GM12875 (cell line): ENCODE data around the gene PIGT.
A peak's percentile ranks its signal among the peaks of the same experiment; 100 is the strongest.

Experiments used
- H3K4me3 ChIP-seq: one replicate; pipeline ENCODE4 v1.5.1; 2011; ENCODE audit warnings: low read depth, low read length, control low read depth
- TF ChIP-seq, protein P1 (sequence below): IDR thresholded peaks from 2 replicates; pipeline ENCODE4 v1.5.1; 2011; ENCODE audit warnings: low read depth, mild to moderate bottlenecking, control low read depth, inconsistent platforms, low read length, moderate library complexity, borderline replicate concordance; ENCODE audit not compliant: insufficient read depth

The PIGT gene

DNA sequence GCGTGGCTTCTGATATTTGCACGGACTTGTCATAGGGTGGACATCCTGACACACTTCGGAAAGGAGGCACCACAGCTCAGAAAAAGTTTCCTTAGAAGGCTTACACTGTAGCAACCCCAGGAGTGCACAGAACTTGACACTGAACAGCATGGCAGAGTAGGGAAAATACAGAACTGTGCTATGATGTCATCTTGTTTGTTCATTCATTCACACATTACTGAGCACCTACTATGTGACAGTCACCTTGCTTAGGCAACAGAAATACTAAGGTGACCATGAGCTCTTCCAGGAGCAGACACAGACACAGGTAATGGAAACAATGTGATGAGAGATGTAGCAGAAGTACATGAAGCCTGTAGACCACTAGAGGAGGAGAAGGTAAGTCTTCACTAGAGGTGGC lies 2.5 kb upstream of the PIGT start:
- no peak overlapping the region for H3K4me3 ChIP-seq
- TF ChIP-seq, protein P1, sequence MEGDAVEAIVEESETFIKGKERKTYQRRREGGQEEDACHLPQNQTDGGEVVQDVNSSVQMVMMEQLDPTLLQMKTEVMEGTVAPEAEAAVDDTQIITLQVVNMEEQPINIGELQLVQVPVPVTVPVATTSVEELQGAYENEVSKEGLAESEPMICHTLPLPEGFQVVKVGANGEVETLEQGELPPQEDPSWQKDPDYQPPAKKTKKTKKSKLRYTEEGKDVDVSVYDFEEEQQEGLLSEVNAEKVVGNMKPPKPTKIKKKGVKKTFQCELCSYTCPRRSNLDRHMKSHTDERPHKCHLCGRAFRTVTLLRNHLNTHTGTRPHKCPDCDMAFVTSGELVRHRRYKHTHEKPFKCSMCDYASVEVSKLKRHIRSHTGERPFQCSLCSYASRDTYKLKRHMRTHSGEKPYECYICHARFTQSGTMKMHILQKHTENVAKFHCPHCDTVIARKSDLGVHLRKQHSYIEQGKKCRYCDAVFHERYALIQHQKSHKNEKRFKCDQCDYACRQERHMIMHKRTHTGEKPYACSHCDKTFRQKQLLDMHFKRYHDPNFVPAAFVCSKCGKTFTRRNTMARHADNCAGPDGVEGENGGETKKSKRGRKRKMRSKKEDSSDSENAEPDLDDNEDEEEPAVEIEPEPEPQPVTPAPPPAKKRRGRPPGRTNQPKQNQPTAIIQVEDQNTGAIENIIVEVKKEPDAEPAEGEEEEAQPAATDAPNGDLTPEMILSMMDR, result no peak

DNA sequence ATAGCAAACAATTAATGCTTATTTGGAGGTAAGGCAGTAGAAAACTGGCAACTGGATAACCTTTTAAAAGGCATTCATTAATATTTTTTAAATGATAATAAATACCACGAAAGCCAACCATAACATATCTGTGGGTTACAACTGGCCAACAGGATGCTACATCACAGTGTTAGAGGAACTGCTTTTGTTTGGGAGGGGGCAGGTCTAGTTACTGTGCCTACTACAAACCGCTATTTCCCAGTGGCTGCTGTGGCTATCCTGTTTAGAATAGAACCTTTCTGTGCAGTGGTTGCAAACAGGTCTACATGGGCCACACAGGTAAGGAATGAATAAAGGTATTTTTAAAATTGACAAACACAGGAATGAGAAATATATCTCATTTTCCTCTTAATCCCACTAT lies 976 bp downstream of the PIGT start:
- TF ChIP-seq, protein P1, result no peak
- peak overlapping the region; percentile 56 for H3K4me3 ChIP-seq

DNA sequence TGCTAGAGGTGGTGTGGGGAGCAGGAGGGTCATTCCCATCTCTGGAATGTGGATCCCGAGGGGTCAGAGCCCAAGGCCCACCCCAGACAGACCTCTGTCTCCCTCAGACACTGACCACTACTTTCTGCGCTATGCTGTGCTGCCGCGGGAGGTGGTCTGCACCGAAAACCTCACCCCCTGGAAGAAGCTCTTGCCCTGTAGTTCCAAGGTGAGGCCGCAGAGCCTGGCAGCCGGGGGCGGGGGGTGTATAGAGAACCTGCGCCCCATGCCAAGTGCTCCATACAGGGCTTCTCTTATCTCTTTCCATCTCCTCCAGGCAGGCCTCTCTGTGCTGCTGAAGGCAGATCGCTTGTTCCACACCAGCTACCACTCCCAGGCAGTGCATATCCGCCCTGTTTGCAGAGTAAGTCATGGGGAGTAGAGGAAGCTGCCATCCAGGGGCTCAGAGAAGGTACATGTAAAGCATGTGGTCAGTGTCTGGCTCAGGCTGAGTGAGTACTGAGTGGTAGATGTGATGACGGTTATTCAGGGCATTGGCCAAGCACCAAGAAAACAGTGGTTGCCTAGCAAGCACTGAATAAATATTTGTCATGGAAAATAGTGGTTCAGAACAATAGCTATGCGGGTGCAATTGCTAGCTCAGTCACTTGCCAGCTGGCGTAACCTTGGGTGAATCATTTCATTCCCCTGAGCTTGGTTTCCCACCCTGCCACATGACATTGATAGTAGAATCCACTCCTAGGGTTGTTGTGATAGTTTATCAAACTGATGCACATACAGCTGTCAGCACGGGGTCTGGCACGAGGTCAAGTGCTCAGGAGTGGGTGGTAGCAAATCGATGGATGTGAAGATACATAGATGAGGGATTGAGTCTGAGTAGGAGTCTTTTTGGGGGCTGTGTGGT lies 3.5 kb downstream of the PIGT start:
- H3K4me3 ChIP-seq, result no peak overlapping the region
- TF ChIP-seq, protein P1, result no peak

GRCh38 chr20:45420125-45420524 lies 4.2 kb downstream of the PIGT start:
- TF ChIP-seq, protein P1, result no peak
- H3K4me3 ChIP-seq, result no peak overlapping the region

- TF ChIP-seq, protein P1, result no peak
- no peak overlapping the region for H3K4me3 ChIP-seq
Observed at GRCh38 chr20:45423700-45424099, 7.8 kb downstream of the PIGT start.

- TF ChIP-seq, protein P1, result no peak
- no peak overlapping the region for H3K4me3 ChIP-seq
Observed at GRCh38 chr20:45425561-45425960, 9.6 kb downstream of the PIGT start.

- TF ChIP-seq, protein P1, result no peak
- no peak overlapping the region for H3K4me3 ChIP-seq
Observed at GRCh38 chr20:45426320-45427016, 10.5 kb downstream of the PIGT start.
